K562 (cell line): ENCODE data around the gene C16orf92.

Experiments
- POLR2A ChIP-seq: fragments of 450-650 bp; conservative IDR thresholded peaks from 2 replicates; pipeline ENCODE4 v1.6.1; 2016
- RBBP5 ChIP-seq: fragments of 200-600 bp; sonication (generic); IDR thresholded peaks from 2 replicates; pipeline ENCODE4 v1.6.1; 2012; ENCODE audit warnings: borderline replicate concordance, mild to moderate bottlenecking, low read length, control low read depth, inconsistent platforms; ENCODE audit not compliant: insufficient read depth, poor library complexity, severe bottlenecking
- TAF1 ChIP-seq: IDR thresholded peaks from 2 replicates; pipeline ENCODE4 v1.6.1; 2011; ENCODE audit warnings: mild to moderate bottlenecking, low read length, moderate library complexity; ENCODE audit not compliant: insufficient read depth, control insufficient read depth, severe bottlenecking; ENCODE audit errors: extremely low read depth
- TCF7 ChIP-seq: sonication (generic); IDR thresholded peaks from 2 replicates; pipeline ENCODE4 v1.6.1; 2016; ENCODE audit warnings: antibody characterized with exemption, borderline replicate concordance
- TF ChIP-seq, protein P1 (sequence below), 3 experiments: IDR thresholded peaks in 2 of 3; conservative IDR thresholded peaks in 1 of 3; 2 replicates each; pipeline ENCODE4 v1.5.1; 2011 to 2012; ENCODE audit warnings: low read length in 3 of 3, mild to moderate bottlenecking in 3 of 3, control low read depth in 2 of 3, improper control_type of control experiment in 1 of 3, inconsistent platforms in 1 of 3, low read depth in 1 of 3, mixed read lengths in 1 of 3, moderate library complexity in 1 of 3; ENCODE audit not compliant: insufficient read depth in 2 of 3

DNA sequence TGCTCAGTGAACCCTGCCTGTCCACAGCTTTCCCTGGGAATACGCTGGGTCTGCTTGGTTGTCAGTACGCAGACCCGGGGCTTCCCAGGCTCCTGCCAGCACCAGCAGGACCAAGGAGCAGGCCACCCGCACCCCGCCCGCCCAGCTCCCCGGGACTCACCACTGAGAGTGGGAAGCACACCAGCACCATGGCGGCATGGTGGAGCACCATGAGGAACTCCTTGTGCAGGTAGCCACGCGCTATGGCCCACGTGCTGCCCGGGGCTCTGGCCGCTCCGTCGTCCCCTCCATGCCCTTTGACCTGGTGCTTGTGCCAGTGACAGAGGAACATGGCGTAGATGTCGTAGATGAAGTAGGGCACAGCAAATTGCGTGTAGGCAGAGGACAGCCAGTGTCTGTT lies 3.5 kb downstream of the C16orf92 start:
- TF ChIP-seq POLR2A (no peak), TAF1 (no peak), TCF7 (no peak), RBBP5 (no peak)
- TF ChIP-seq, protein P1, sequence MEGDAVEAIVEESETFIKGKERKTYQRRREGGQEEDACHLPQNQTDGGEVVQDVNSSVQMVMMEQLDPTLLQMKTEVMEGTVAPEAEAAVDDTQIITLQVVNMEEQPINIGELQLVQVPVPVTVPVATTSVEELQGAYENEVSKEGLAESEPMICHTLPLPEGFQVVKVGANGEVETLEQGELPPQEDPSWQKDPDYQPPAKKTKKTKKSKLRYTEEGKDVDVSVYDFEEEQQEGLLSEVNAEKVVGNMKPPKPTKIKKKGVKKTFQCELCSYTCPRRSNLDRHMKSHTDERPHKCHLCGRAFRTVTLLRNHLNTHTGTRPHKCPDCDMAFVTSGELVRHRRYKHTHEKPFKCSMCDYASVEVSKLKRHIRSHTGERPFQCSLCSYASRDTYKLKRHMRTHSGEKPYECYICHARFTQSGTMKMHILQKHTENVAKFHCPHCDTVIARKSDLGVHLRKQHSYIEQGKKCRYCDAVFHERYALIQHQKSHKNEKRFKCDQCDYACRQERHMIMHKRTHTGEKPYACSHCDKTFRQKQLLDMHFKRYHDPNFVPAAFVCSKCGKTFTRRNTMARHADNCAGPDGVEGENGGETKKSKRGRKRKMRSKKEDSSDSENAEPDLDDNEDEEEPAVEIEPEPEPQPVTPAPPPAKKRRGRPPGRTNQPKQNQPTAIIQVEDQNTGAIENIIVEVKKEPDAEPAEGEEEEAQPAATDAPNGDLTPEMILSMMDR (IDR thresholded peaks at IDR 0.05 in 2 of 3, conservative IDR thresholded peaks at IDR 0.05 in 1 of 3; ENCODE audit: insufficient read depth in 2 of 3, low read depth in 1 of 3, low read length in 3 of 3): no peak
